OCI-LY3 (cell line): ENCODE data around the gene APBB1.
A peak's percentile ranks its signal among the peaks of the same experiment; 100 is the strongest.

Source experiments
- H2AFZ ChIP-seq: fragments of 200-600, 300-600 bp; shearing (Covaris generic); 2 replicates; pipeline ENCODE4 v1.6.0; 2014; ENCODE audit warnings: antibody characterized with exemption, low read depth, low read length
- H3K27ac ChIP-seq: fragments of 200-600, 300-600 bp; sonication (generic); 2 replicates; pipeline ENCODE4 v1.5.1; 2014; ENCODE audit warnings: mild to moderate bottlenecking, low read length, moderate library complexity, mixed read lengths
- H3K27me3 ChIP-seq: fragments of 200-600, 300-600 bp; sonication (generic); 2 replicates; pipeline ENCODE4 v1.6.1; 2014; ENCODE audit warnings: low read depth, low read length, mixed read lengths
- H3K36me3 ChIP-seq: fragments of 200-600, 300-600 bp; sonication (generic); replicated peaks from 2 replicates; pipeline ENCODE3; 2014; ENCODE audit warnings: low read depth, low read length, mixed read lengths
- H3K4me1 ChIP-seq: fragments of 300-600, 200-600 bp; sonication (generic); 2 replicates; pipeline ENCODE4 v1.6.1; 2014; ENCODE audit warnings: low read length, mixed read lengths
- H3K4me2 ChIP-seq: fragments of 200-600, 300-600 bp; sonication (generic); 2 replicates; pipeline ENCODE4 v1.6.1; 2014; ENCODE audit warnings: low read length, mixed read lengths
- H3K4me3 ChIP-seq: fragments of 300-600, 200-600 bp; sonication (generic); 2 replicates; pipeline ENCODE4 v1.5.1; 2014; ENCODE audit warnings: antibody characterized with exemption, mild to moderate bottlenecking, low read length, moderate library complexity
- H3K79me2 ChIP-seq: fragments of 300-600, 200-600 bp; shearing (Covaris generic); 2 replicates; pipeline ENCODE4 v1.6.1; 2014; ENCODE audit warnings: mild to moderate bottlenecking, low read length, mixed read lengths
- H3K9ac ChIP-seq: fragments of 300-600, 200-600 bp; shearing (Covaris generic); 2 replicates; pipeline ENCODE4 v1.6.0; 2014; ENCODE audit warnings: mild to moderate bottlenecking, low read length, moderate library complexity
- H3K9me3 ChIP-seq: fragments of 200-600, 300-600 bp; shearing (Covaris generic); 2 replicates; pipeline ENCODE4 v1.6.1; 2014; ENCODE audit warnings: low read length, mixed read lengths; ENCODE audit not compliant: insufficient read depth
- H4K20me1 ChIP-seq: fragments of 200-600, 300-600 bp; sonication (generic); 2 replicates; pipeline ENCODE4 v1.6.1; 2016; ENCODE audit warnings: low read length, mixed read lengths; ENCODE audit not compliant: insufficient read depth
- CTCF ChIP-seq: fragments of 200-600, 300-600 bp; sonication (generic); IDR thresholded peaks from 2 replicates; pipeline ENCODE4 v1.5.1; 2014; ENCODE audit warnings: antibody characterized with exemption, low read length, low read depth
- EZH2phosphoT487 ChIP-seq: fragments of 200-600 bp; shearing (Covaris generic); IDR thresholded peaks from 2 replicates; pipeline ENCODE4 v1.6.1; 2018; ENCODE audit warnings: antibody characterized with exemption, mixed run types, low read depth

Gene APBB1

GRCh38 chr11:6419009-6419631, at the start of gene APBB1:
TSS of gene APBB1 (minus strand) at chr11:6419094. CDS start at chr11:6411347, 7,747 bp downstream.
- no peak within 1 kb of the TSS for H3K27ac ChIP-seq

GRCh38 chr11:6459099-6459450, 40.2 kb upstream of the APBB1 start:
- Histone ChIP-seq H3K27ac (no peak overlapping the region), H3K27me3 (no peaks in the 10 kb centered on the region), H2AFZ (no peak overlapping the region), H3K4me1 (no peaks in the 10 kb centered on the region), H3K4me2 (no peak overlapping the region), H3K9me3 (no peaks in the 10 kb centered on the region), H3K79me2 (no peaks in the 10 kb centered on the region), H3K9ac (no peak overlapping the region), H4K20me1 (no peaks in the 10 kb centered on the region), H3K4me3 (no peak overlapping the region), H3K36me3 (no peaks in the 10 kb centered on the region)
- TF ChIP-seq CTCF (no peak), EZH2phosphoT487 (no peak)

More at GRCh38 chr11:6419009-6419631, at the start of gene APBB1:
- H3K4me1 ChIP-seq = peaks cover 18% of the 10 kb centered on the region
- peak within 1 kb of the TSS; percentile 98 for H2AFZ ChIP-seq
- H3K4me2 ChIP-seq = peak within 1 kb of the TSS; percentile 99
- H3K79me2 ChIP-seq = no peaks in the 10 kb centered on the region
- H4K20me1 ChIP-seq = no peaks in the 10 kb centered on the region
- no peaks in the 10 kb centered on the region for H3K9me3 ChIP-seq
- peak within 1 kb of the TSS; percentile 97 for H3K4me3 ChIP-seq
- peak; percentile 8; the same call in 1 of the 2 replicates for TF ChIP-seq CTCF
- TF ChIP-seq EZH2phosphoT487 = no peak
- H3K36me3 ChIP-seq = no peaks in the 10 kb centered on the region
- peaks cover 36% of the 10 kb centered on the region for H3K27me3 ChIP-seq
- H3K9ac ChIP-seq = peak within 1 kb of the TSS; percentile 87

GRCh38 chr11:6458352-6459098, 39.6 kb upstream of the APBB1 start:
- no peaks in the 10 kb centered on the region for H3K9me3 ChIP-seq
- no peak overlapping the region for H3K4me2 ChIP-seq
- H3K9ac ChIP-seq = no peak overlapping the region

More at GRCh38 chr11:6458352-6459098, 39.6 kb upstream of the APBB1 start:
- Histone ChIP-seq H3K4me1 (no peaks in the 10 kb centered on the region), H2AFZ (no peak overlapping the region), H3K4me3 (no peak overlapping the region), H3K27ac (no peak overlapping the region), H4K20me1 (no peaks in the 10 kb centered on the region), H3K36me3 (no peaks in the 10 kb centered on the region), H3K79me2 (no peaks in the 10 kb centered on the region), H3K27me3 (no peaks in the 10 kb centered on the region)
- no peak for TF ChIP-seq EZH2phosphoT487
- no peak for TF ChIP-seq CTCF
